Measurements from ENCODE around the gene FRS3. TPM values are rescaled to one million over a fixed set of nuclear protein-coding genes. Genes with fewer than 3 reads are reported as not detected.

The FRS3 gene
- total and polyA plus RNA-seq, 9 of the 15 experiments (the other 6 are each of a cell fraction or from before 2014, with no cell fraction given) = 0.03 to 3.7 (median 1.6) TPM

DNA sequence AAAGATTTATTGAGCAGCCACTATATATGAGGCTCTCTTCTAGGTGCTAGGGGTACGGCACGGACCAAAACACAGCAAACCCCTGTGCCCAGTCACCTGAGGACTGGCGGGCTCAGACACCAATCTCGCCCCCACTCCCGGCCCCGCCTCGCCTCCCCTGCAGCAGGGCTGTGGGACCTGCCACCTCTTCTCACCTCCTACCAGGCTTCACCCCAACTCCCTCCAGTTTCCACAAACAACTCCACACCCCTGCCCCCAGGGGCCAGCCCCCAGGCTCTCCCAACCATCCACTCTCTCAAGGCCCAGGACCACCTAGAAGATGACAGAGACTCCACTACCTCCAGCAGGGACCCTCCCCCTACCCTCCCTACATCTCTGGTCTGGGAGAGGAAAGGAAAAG, 50.7 kb downstream of the FRS3 start:
- peaks cover 14% of the 10 kb centered on the region; the same call in 1 of the 2 replicates for H4K20me1 ChIP-seq (replicated peaks; ENCODE audit: control insufficient read depth, insufficient read depth, low read length)
- H3K4me2 ChIP-seq (ENCODE audit: insufficient read depth, low read length) = no peak overlapping the region
- no peak for ATAC-seq
- peaks cover 11 to 26% of the 10 kb centered on the region in 2 experiments for H3K4me1 ChIP-seq (replicated peaks in 1 of 2; ENCODE audit: control insufficient read depth in 2 of 2, insufficient read depth in 2 of 2, low read length in 2 of 2)
- H3K9me3 ChIP-seq (replicated peaks; ENCODE audit: control insufficient read depth, insufficient read depth, low read depth, low read length) = no peaks in the 10 kb centered on the region
- peaks cover 0 to 32% of the 10 kb centered on the region in 2 experiments; a peak in 2 of 5 replicates for H3K27me3 ChIP-seq (ENCODE audit: control insufficient read depth in 2 of 2, insufficient read depth in 2 of 2, low read length in 2 of 2)
- 13% methylated on average over 7 of the region's 7 CpGs for WGBS (ENCODE audit: insufficient coverage, low coverage, missing lambda C conversion rate)
- BruUV-seq (replicated peaks) = no TSS peak
- H3K4me3 ChIP-seq = no peak overlapping the region
- intact Hi-C loops (cut with micrococcal nuclease) = no loop called here
- H3K36me3 ChIP-seq (ENCODE audit: control insufficient read depth, insufficient read depth, low read length) = no peaks in the 10 kb centered on the region
- H3K79me2 ChIP-seq (ENCODE audit: control insufficient read depth, insufficient read depth, low read length) = no peaks in the 10 kb centered on the region
- no peak for FAIRE-seq
- no peak for DNase-seq (ENCODE audit: extremely low read depth in 1 of 4, low spot score in 3 of 4)
- no peak overlapping the region for H3K27ac ChIP-seq (ENCODE audit: extremely low read depth, low read depth, low read length)
- H3K9me1 ChIP-seq (ENCODE audit: control insufficient read depth, insufficient read depth, low read length) = no peaks in the 10 kb centered on the region
- no peak overlapping the region for H2AFZ ChIP-seq (ENCODE audit: low read depth, low read length)
- no peak for TF ChIP-seq POLR2AphosphoS2 (IDR thresholded peaks at IDR 0.05; ENCODE audit: low read length)
- TF ChIP-seq ZBTB40 (IDR thresholded peaks at IDR 0.05) = no peak
- no peak for TF ChIP-seq ZBTB40 (CRISPR knock-in tag; IDR thresholded peaks at IDR 0.05)
- no peak for TF ChIP-seq BCL6 (CRISPR knock-in tag; IDR thresholded peaks at IDR 0.05)
- TF ChIP-seq, protein P1, sequence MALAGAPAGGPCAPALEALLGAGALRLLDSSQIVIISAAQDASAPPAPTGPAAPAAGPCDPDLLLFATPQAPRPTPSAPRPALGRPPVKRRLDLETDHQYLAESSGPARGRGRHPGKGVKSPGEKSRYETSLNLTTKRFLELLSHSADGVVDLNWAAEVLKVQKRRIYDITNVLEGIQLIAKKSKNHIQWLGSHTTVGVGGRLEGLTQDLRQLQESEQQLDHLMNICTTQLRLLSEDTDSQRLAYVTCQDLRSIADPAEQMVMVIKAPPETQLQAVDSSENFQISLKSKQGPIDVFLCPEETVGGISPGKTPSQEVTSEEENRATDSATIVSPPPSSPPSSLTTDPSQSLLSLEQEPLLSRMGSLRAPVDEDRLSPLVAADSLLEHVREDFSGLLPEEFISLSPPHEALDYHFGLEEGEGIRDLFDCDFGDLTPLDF (CRISPR knock-in tag; IDR thresholded peaks at IDR 0.05) = no peak
- no peak overlapping the region for H3K9ac ChIP-seq (ENCODE audit: insufficient read depth in 1 of 2, low read depth in 2 of 2, low read length in 2 of 2)
- ChIA-PET POLR2A (interaction anchor here (1.0 to 1.2 kb wide), 2 partner anchors 12 to 98 kb away, joined by 3 read pairs; no protein-coding TSS in a partner anchor), CTCF (ENCODE audit: low intra/inter-chr PET ratio) (no interaction called here)
- in situ Hi-C loops (cut with MboI) = no loop called here

Data from K562 (cell line).